IMR-90 (cell line): ENCODE results near the gene PDE11A.

Source experiments
- BHLHE40 ChIP-seq: fragments of 150-350 bp; IDR thresholded peaks from 2 replicates; pipeline ENCODE4 v1.6.1; 2016; ENCODE audit warnings: mild to moderate bottlenecking, low read depth, low read length
- CEBPB ChIP-seq: IDR thresholded peaks from 2 replicates; pipeline ENCODE4 v1.6.1; 2012; ENCODE audit warnings: low read depth, low read length, improper control_type of control experiment
- CHD1 ChIP-seq: IDR thresholded peaks from 2 replicates; pipeline ENCODE4 v1.6.1; 2012; ENCODE audit warnings: low read depth, low read length, improper control_type of control experiment
- FOS ChIP-seq: fragments of 150-350 bp; IDR thresholded peaks from 2 replicates; pipeline ENCODE4 v1.6.1; 2016; ENCODE audit warnings: low read depth, low read length
- MAFK ChIP-seq: IDR thresholded peaks from 2 replicates; pipeline ENCODE4 v1.6.1; 2012; ENCODE audit warnings: low read depth, low read length, improper control_type of control experiment
- MXI1 ChIP-seq: IDR thresholded peaks from 2 replicates; pipeline ENCODE4 v1.6.1; 2012; ENCODE audit warnings: low read depth, mild to moderate bottlenecking, low read length, moderate library complexity, borderline replicate concordance
- NFE2L2 ChIP-seq: fragments of 150-350 bp; IDR thresholded peaks from 2 replicates; pipeline ENCODE4 v1.6.1; 2016; ENCODE audit warnings: low read depth, mild to moderate bottlenecking, low read length
- POLR2A ChIP-seq: IDR thresholded peaks from 2 replicates; pipeline ENCODE4 v1.6.1; 2012; ENCODE audit warnings: mild to moderate bottlenecking, low read depth, low read length
- RAD21 ChIP-seq: IDR thresholded peaks from 2 replicates; pipeline ENCODE4 v1.6.1; 2012; ENCODE audit warnings: low read length, improper control_type of control experiment
- RCOR1 ChIP-seq: IDR thresholded peaks from 2 replicates; pipeline ENCODE4 v1.6.1; 2012; ENCODE audit warnings: mild to moderate bottlenecking, low read length, improper control_type of control experiment; ENCODE audit not compliant: insufficient replicate concordance
- RFX5 ChIP-seq: IDR thresholded peaks from 2 replicates; pipeline ENCODE4 v1.8.0; 2012; ENCODE audit warnings: low read depth, mild to moderate bottlenecking, low read length, moderate library complexity
- TF ChIP-seq, protein P1 (sequence below): conservative IDR thresholded peaks from 2 replicates; pipeline ENCODE4 v1.5.1; 2012; ENCODE audit warnings: mild to moderate bottlenecking, low read depth, low read length, improper control_type of control experiment
- TF ChIP-seq, protein P2 (sequence below): fragments of 150-350 bp; IDR thresholded peaks from 2 replicates; pipeline ENCODE4 v1.6.1; 2016; ENCODE audit warnings: low read depth, mild to moderate bottlenecking, low read length, moderate library complexity, borderline replicate concordance
- TF ChIP-seq, protein P3 (sequence below): fragments of 150-350 bp; IDR thresholded peaks from 2 replicates; pipeline ENCODE4 v1.6.1; 2017; ENCODE audit warnings: mild to moderate bottlenecking, antibody characterized with exemption, low read length, low read depth

DNA sequence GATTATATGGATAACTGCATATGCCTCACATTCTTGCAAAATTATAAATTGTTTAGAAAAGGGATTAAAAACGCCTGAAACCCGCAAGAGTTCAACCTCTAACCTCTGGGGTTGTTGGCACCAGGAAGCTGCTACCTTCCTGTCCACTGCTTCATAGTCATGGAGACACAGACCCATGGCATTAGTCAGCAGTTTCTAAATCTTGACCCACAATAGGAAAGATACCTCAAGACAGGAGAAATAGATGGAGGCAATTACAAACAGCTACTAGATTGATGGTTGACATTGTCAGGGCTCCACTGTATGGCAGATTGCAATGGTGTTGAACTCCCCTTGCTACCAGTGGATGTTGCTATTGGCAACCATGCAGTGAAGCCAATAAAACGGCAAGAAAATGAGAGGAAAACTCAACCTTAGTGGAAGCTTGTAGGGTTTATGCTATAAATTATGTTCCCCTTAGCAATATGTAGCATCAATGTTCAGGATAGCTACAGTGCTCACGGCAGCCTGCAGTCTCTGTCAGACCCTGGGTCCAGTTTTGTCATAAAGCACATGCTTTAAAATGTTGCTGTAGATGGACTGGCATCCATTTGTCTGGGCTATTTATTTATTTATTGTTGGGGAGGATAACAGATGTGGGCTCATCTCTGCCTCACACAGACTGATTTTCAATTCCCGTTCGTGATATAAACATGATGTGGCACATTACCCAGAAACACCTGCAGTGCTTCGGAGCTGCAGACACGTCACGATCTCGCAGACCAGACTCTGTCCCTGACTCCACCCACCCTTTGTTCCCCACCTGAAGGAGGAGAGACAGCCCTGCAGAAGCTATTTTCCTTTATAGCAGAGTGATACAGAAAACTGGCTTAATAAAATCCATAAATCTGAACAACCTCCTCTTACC, 446.6 kb downstream of the PDE11A start:
- TF ChIP-seq, protein P1, sequence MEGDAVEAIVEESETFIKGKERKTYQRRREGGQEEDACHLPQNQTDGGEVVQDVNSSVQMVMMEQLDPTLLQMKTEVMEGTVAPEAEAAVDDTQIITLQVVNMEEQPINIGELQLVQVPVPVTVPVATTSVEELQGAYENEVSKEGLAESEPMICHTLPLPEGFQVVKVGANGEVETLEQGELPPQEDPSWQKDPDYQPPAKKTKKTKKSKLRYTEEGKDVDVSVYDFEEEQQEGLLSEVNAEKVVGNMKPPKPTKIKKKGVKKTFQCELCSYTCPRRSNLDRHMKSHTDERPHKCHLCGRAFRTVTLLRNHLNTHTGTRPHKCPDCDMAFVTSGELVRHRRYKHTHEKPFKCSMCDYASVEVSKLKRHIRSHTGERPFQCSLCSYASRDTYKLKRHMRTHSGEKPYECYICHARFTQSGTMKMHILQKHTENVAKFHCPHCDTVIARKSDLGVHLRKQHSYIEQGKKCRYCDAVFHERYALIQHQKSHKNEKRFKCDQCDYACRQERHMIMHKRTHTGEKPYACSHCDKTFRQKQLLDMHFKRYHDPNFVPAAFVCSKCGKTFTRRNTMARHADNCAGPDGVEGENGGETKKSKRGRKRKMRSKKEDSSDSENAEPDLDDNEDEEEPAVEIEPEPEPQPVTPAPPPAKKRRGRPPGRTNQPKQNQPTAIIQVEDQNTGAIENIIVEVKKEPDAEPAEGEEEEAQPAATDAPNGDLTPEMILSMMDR: no peak
- TF ChIP-seq RAD21 (no peak), FOS (no peak), MXI1 (no peak), BHLHE40 (no peak), RFX5 (no peak), MAFK (no peak), NFE2L2 (no peak), RCOR1 (no peak), POLR2A (no peak), CHD1 (no peak), CEBPB (no peak)
- TF ChIP-seq, protein P2, sequence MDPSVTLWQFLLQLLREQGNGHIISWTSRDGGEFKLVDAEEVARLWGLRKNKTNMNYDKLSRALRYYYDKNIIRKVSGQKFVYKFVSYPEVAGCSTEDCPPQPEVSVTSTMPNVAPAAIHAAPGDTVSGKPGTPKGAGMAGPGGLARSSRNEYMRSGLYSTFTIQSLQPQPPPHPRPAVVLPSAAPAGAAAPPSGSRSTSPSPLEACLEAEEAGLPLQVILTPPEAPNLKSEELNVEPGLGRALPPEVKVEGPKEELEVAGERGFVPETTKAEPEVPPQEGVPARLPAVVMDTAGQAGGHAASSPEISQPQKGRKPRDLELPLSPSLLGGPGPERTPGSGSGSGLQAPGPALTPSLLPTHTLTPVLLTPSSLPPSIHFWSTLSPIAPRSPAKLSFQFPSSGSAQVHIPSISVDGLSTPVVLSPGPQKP: no peak
- TF ChIP-seq, protein P3, sequence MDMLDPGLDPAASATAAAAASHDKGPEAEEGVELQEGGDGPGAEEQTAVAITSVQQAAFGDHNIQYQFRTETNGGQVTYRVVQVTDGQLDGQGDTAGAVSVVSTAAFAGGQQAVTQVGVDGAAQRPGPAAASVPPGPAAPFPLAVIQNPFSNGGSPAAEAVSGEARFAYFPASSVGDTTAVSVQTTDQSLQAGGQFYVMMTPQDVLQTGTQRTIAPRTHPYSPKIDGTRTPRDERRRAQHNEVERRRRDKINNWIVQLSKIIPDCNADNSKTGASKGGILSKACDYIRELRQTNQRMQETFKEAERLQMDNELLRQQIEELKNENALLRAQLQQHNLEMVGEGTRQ: no peak
